Measurements from ENCODE around the gene CCDC28B. TPM values are rescaled to one million over a fixed set of nuclear protein-coding genes. Genes with fewer than 3 reads are reported as not detected.
A peak's percentile ranks its signal among the peaks of the same experiment; 100 is the strongest.

Gene CCDC28B
- total and polyA plus RNA-seq, 4 donors, result 4.4 to 12.5 (median 5.7) TPM

- no peaks in the 10 kb centered on the region for H3K27me3 ChIP-seq (ENCODE audit: control insufficient read depth in 3 of 3, insufficient read depth in 3 of 3, low read length in 2 of 3)
- H3K9ac ChIP-seq (ENCODE audit: insufficient read depth in 1 of 2, low read length in 2 of 2), result no peak within 1 kb of the TSS
- peaks cover 3 to 8% (median 5%) of the 10 kb centered on the region in 5 donors for H3K4me1 ChIP-seq (ENCODE audit: control insufficient read depth in 5 of 5, insufficient read depth in 5 of 5, low read length in 5 of 5)
- H3K4me3 ChIP-seq, result no peak within 1 kb of the TSS
- ATAC-seq (ENCODE audit: insufficient read depth, low FRiP score) (no peak), DNase-seq (peak; percentile 64 to 67 (median 64))
- no peaks in the 10 kb centered on the region for H3K9me3 ChIP-seq (ENCODE audit: control insufficient read depth in 4 of 4, insufficient read depth in 3 of 4, low read length in 3 of 4)
- no peaks in the 10 kb centered on the region for H3K36me3 ChIP-seq (ENCODE audit: control insufficient read depth in 4 of 4, insufficient read depth in 4 of 4, low read length in 4 of 4)
- no peak within 1 kb of the TSS for H3K27ac ChIP-seq (ENCODE audit: low read depth in 1 of 2, low read length in 1 of 2)
- WGBS, 2 donors, result 79 to 84% methylated on average over 5 of the region's 5 CpGs
- TF ChIP-seq, protein P1, sequence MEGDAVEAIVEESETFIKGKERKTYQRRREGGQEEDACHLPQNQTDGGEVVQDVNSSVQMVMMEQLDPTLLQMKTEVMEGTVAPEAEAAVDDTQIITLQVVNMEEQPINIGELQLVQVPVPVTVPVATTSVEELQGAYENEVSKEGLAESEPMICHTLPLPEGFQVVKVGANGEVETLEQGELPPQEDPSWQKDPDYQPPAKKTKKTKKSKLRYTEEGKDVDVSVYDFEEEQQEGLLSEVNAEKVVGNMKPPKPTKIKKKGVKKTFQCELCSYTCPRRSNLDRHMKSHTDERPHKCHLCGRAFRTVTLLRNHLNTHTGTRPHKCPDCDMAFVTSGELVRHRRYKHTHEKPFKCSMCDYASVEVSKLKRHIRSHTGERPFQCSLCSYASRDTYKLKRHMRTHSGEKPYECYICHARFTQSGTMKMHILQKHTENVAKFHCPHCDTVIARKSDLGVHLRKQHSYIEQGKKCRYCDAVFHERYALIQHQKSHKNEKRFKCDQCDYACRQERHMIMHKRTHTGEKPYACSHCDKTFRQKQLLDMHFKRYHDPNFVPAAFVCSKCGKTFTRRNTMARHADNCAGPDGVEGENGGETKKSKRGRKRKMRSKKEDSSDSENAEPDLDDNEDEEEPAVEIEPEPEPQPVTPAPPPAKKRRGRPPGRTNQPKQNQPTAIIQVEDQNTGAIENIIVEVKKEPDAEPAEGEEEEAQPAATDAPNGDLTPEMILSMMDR (IDR thresholded peaks at IDR 0.05; ENCODE audit: control extremely low read depth, extremely low read depth), result no peak
Observed at GRCh38 chr1:32208891-32209328, 8.5 kb downstream of the CCDC28B start, which contains the start of gene DCDC2B. Gene DCDC2B, plus strand, starts transcription at chr1:32209089. Its CDS starts 5 bp downstream, at chr1:32209094.

DNA sequence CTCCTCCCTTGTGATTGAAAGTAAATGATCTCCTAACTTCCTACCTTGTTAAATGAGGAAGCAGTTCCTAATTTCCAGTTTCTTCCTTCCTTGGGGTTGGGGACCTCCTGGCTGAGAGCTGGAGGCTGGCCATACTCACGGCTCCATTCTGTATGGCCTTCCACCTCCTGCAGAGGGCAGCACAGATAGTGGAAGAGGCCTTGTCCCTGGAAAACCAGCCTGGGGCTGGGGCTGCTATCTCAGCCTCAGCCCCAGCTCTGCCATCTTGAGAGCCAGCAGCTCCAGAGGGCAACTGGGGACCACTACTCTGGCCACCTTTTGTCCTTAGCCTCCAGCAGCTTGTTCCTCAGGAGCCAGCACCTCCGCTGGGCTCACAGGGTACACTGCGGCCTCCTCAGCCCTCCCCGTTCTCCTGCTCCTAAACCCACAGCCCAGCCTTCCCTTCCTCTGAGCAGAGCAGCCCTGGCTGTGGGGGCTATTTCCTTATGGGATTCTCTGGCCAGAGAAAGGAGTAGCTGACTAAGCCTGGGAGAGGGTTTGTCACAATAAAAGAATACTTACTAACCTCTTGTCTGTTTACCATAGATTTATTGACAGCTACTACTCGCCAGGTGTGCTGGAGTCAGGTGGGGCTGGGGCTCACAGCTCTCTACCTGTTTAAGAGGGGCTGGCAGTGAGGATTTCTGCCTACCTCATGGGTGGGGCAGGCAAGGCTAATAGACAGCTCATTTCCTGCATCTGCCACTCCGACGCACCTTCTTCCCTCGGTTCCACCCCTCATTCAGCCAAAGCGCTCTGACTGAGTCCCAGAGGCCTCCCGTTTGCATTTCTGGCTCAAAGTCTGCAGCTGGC is 15.5 kb downstream of the CCDC28B start:
- Histone ChIP-seq H3K27ac (ENCODE audit: low read depth in 1 of 2, low read length in 1 of 2) (peak overlapping the region in 1 of 2 donors; percentile 2), H3K4me1 (ENCODE audit: control insufficient read depth in 5 of 5, insufficient read depth in 5 of 5, low read length in 5 of 5) (peaks cover 0 to 2% (median under 1%) of the 10 kb centered on the region in 5 donors), H3K9me3 (ENCODE audit: control insufficient read depth in 4 of 4, insufficient read depth in 3 of 4, low read length in 3 of 4) (no peaks in the 10 kb centered on the region), H3K36me3 (ENCODE audit: control insufficient read depth in 4 of 4, insufficient read depth in 4 of 4, low read length in 4 of 4) (peaks cover 0 to 34% (median 26%) of the 10 kb centered on the region in 4 donors), H3K27me3 (ENCODE audit: control insufficient read depth in 3 of 3, insufficient read depth in 3 of 3, low read length in 2 of 3) (no peaks in the 10 kb centered on the region), H3K9ac (ENCODE audit: insufficient read depth in 1 of 2, low read length in 2 of 2) (no peak overlapping the region), H3K4me3 (no peak overlapping the region)
- 79 to 82% methylated on average over 10 of the region's 10 CpGs for WGBS, 2 donors
- TF ChIP-seq, protein P1 (IDR thresholded peaks at IDR 0.05; ENCODE audit: control extremely low read depth, extremely low read depth), result peak; percentile 75
- no peak for ATAC-seq (ENCODE audit: insufficient read depth, low FRiP score)
- DNase-seq, result peak; percentile 59 to 64 (median 62)

- Histone ChIP-seq H3K9ac (ENCODE audit: insufficient read depth in 1 of 2, low read length in 2 of 2) (no peak overlapping the region), H3K4me3 (no peak overlapping the region), H3K27ac (ENCODE audit: low read depth in 1 of 2, low read length in 1 of 2) (no peak overlapping the region), H3K36me3 (ENCODE audit: control insufficient read depth in 4 of 4, insufficient read depth in 4 of 4, low read length in 4 of 4) (peaks cover 0 to 34% (median 26%) of the 10 kb centered on the region in 4 donors), H3K4me1 (ENCODE audit: control insufficient read depth in 5 of 5, insufficient read depth in 5 of 5, low read length in 5 of 5) (peaks cover 0 to 9% (median 7%) of the 10 kb centered on the region in 5 donors), H3K27me3 (ENCODE audit: control insufficient read depth in 3 of 3, insufficient read depth in 3 of 3, low read length in 2 of 3) (no peaks in the 10 kb centered on the region), H3K9me3 (ENCODE audit: control insufficient read depth in 4 of 4, insufficient read depth in 3 of 4, low read length in 3 of 4) (no peaks in the 10 kb centered on the region)
- WGBS, 2 donors, result 64 to 88% methylated on average over 5 of the region's 5 CpGs
- TF ChIP-seq, protein P1 (IDR thresholded peaks at IDR 0.05; ENCODE audit: control extremely low read depth, extremely low read depth), result no peak
- DNase-seq (no peak), ATAC-seq (ENCODE audit: insufficient read depth, low FRiP score) (no peak)
Observed at GRCh38 chr1:32216566-32216965, 16.2 kb downstream of the CCDC28B start.

Data from lung (tissue), 12 donors.